H9 (cell line): Measurements from ENCODE around the gene TMEM106C. TPM values are rescaled to one million over a fixed set of nuclear protein-coding genes. Genes with fewer than 3 reads are reported as not detected.

Source experiments
- DNase-seq: peaks from one replicate; pipeline ENCODE4 v3.0.0-alpha.2; 2017
- H2AFZ ChIP-seq: one replicate; pipeline ENCODE4 v1.6.1; 2013; ENCODE audit warnings: mild to moderate bottlenecking, low read length, control low read depth, moderate library complexity
- H2AK5ac ChIP-seq: 2 replicates; pipeline ENCODE4 v1.6.1; 2013; ENCODE audit warnings: low read length, control low read depth, mixed read lengths; ENCODE audit not compliant: insufficient read length
- H2BK120ac ChIP-seq: one replicate; pipeline ENCODE4 v1.6.1; 2013; ENCODE audit warnings: low read depth, mild to moderate bottlenecking, low read length, control low read depth, inconsistent platforms; ENCODE audit not compliant: poor library complexity, severe bottlenecking
- H2BK12ac ChIP-seq: 2 replicates; pipeline ENCODE4 v1.6.1; 2013; ENCODE audit warnings: low read length, control low read depth, mixed read lengths, low read depth; ENCODE audit not compliant: insufficient read length
- H2BK15ac ChIP-seq: 2 replicates; pipeline ENCODE4 v1.6.1; 2013; ENCODE audit warnings: low read depth, low read length, control low read depth
- H2BK20ac ChIP-seq: one replicate; pipeline ENCODE4 v1.6.1; 2013; ENCODE audit warnings: low read depth, mild to moderate bottlenecking, low read length, control low read depth, inconsistent platforms; ENCODE audit not compliant: poor library complexity, severe bottlenecking
- H2BK5ac ChIP-seq: 2 replicates; pipeline ENCODE4 v1.6.1; 2013; ENCODE audit warnings: low read length, control low read depth, mixed read lengths; ENCODE audit not compliant: insufficient read length
- H3K14ac ChIP-seq: 2 replicates; pipeline ENCODE4 v1.6.1; 2013; ENCODE audit warnings: low read length, control low read depth; ENCODE audit not compliant: insufficient read depth
- H3K18ac ChIP-seq: 2 replicates; pipeline ENCODE4 v1.6.1; 2013; ENCODE audit warnings: low read depth, mild to moderate bottlenecking, mixed read lengths, low read length, control low read depth; ENCODE audit not compliant: insufficient read length
- H3K23ac ChIP-seq: 2 replicates; pipeline ENCODE4 v1.6.1; 2013; ENCODE audit warnings: low read length, control low read depth, mixed read lengths, low read depth; ENCODE audit not compliant: insufficient read length
- H3K23me2 ChIP-seq: 2 replicates; pipeline ENCODE4 v1.6.1; 2013; ENCODE audit warnings: low read depth, mild to moderate bottlenecking, mixed read lengths, low read length, control low read depth; ENCODE audit not compliant: insufficient read length, poor library complexity, severe bottlenecking
- H3K27ac ChIP-seq: 2 replicates; pipeline ENCODE4 v1.5.1; 2013; ENCODE audit warnings: low read length, control low read depth, mixed read lengths, low read depth; ENCODE audit not compliant: insufficient read length
- H3K27me3 ChIP-seq: 2 replicates; pipeline ENCODE4 v1.6.1; 2013; ENCODE audit warnings: low read length, control low read depth, inconsistent platforms; ENCODE audit not compliant: insufficient read depth
- H3K4ac ChIP-seq: 2 replicates; pipeline ENCODE4 v1.6.1; 2013; ENCODE audit warnings: low read depth, mild to moderate bottlenecking, control low read depth, inconsistent platforms, low read length, moderate library complexity
- H3K4me1 ChIP-seq: 2 replicates; pipeline ENCODE4 v1.6.1; 2013; ENCODE audit warnings: low read length, control low read depth, inconsistent platforms; ENCODE audit not compliant: insufficient read depth
- H3K4me2 ChIP-seq: 2 replicates; pipeline ENCODE4 v1.6.1; 2013; ENCODE audit warnings: low read length, control low read depth, mixed read lengths; ENCODE audit not compliant: insufficient read length, insufficient read depth
- H3K56ac ChIP-seq: 2 replicates; pipeline ENCODE4 v1.6.1; 2013; ENCODE audit warnings: low read depth, mild to moderate bottlenecking, mixed read lengths, low read length, control low read depth; ENCODE audit not compliant: insufficient read length
- H3K79me1 ChIP-seq: 2 replicates; pipeline ENCODE4 v1.6.1; 2013; ENCODE audit warnings: low read depth, mild to moderate bottlenecking, moderate library complexity, low read length, control low read depth, inconsistent platforms; ENCODE audit not compliant: insufficient read depth, poor library complexity, severe bottlenecking
- H3K79me2 ChIP-seq: 2 replicates; pipeline ENCODE4 v1.6.1; 2013; ENCODE audit warnings: low read length, control low read depth, inconsistent platforms; ENCODE audit not compliant: insufficient read depth
- H3K9ac ChIP-seq: 2 replicates; pipeline ENCODE4 v1.6.1; 2013; ENCODE audit warnings: low read length, control low read depth, mixed read lengths; ENCODE audit not compliant: insufficient read length; ENCODE audit errors: extremely low read depth
- H3K9me3 ChIP-seq: one replicate; pipeline ENCODE4 v1.6.1; 2013; ENCODE audit warnings: low read depth, low read length, inconsistent platforms; ENCODE audit not compliant: control insufficient read depth
- H3T11ph ChIP-seq: one replicate; pipeline ENCODE4 v1.6.1; 2013; ENCODE audit warnings: mild to moderate bottlenecking, low read length, control low read depth, inconsistent platforms
- H4K20me1 ChIP-seq: one replicate; pipeline ENCODE4 v1.6.1; 2013; ENCODE audit not compliant: control insufficient read depth, insufficient read length, insufficient read depth
- H4K5ac ChIP-seq: 2 replicates; pipeline ENCODE4 v1.6.1; 2013; ENCODE audit warnings: low read depth, mild to moderate bottlenecking, mixed read lengths, low read length, control low read depth; ENCODE audit not compliant: insufficient read length
- H4K8ac ChIP-seq: replicated peaks from 2 replicates; pipeline ENCODE4 v1.6.1; 2013; ENCODE audit warnings: low read length, control low read depth, mixed read lengths, low read depth; ENCODE audit not compliant: insufficient read length
- H4K91ac ChIP-seq: 2 replicates; pipeline ENCODE4 v1.6.1; 2013; ENCODE audit warnings: low read depth, mild to moderate bottlenecking, moderate library complexity, mixed read lengths, low read length, control low read depth; ENCODE audit not compliant: insufficient read length
- H3K27ac Mint-ChIP-seq, 3 experiments: 2 replicates in 2 of 3; 3 replicates in 1 of 3; pipeline ENCODE4 v1.8.0; 2020 to 2021; ENCODE audit warnings: mixed read lengths in 3 of 3, mild to moderate bottlenecking in 1 of 3, moderate library complexity in 1 of 3
- H3K27me3 Mint-ChIP-seq: 2 replicates; pipeline ENCODE4 v1.8.0; 2021; ENCODE audit warnings: low read depth, mild to moderate bottlenecking, moderate library complexity, mixed read lengths
- H3K36me3 Mint-ChIP-seq, 3 experiments: 2 replicates in 2 of 3; 3 replicates in 1 of 3; pipeline ENCODE4 v1.8.0; 2020 to 2021; ENCODE audit warnings: low read depth in 3 of 3, mixed read lengths in 3 of 3; ENCODE audit not compliant: insufficient read depth in 1 of 3
- H3K4me1 Mint-ChIP-seq, 2 experiments: 2 replicates each; pipeline ENCODE4 v1.8.0; 2020; ENCODE audit warnings: mixed read lengths in 2 of 2
- H3K4me3 Mint-ChIP-seq, 2 experiments: 2 replicates in 1 of 2; 3 replicates in 1 of 2; pipeline ENCODE4 v1.8.0; 2020 to 2021; ENCODE audit warnings: mild to moderate bottlenecking in 2 of 2, mixed read lengths in 2 of 2, moderate library complexity in 1 of 2
- H3K9me3 Mint-ChIP-seq, 2 experiments: 2 replicates in 1 of 2; 3 replicates in 1 of 2; pipeline ENCODE4 v1.8.0; 2020; ENCODE audit warnings: mild to moderate bottlenecking in 2 of 2, mixed read lengths in 2 of 2, moderate library complexity in 1 of 2
- CTCF ChIP-seq: fragments of 200-600 bp; sonication (generic); conservative IDR thresholded peaks from 3 replicates; pipeline ENCODE4 v1.8.0; 2021; ENCODE audit warnings: antibody characterized with exemption, mild to moderate bottlenecking
- WGBS: extraction: QIAGEN DNeasy Blood & Tissue Kit; methylation state at CpG from one replicate; pipeline ENCODE4 v1.1.7; 2013; ENCODE audit warnings: missing lambda C conversion rate, low lambda C conversion rate, mixed read lengths; ENCODE audit not compliant: insufficient read length; ENCODE audit errors: extremely low coverage; 5-methylcytosine and 5-hydroxymethylcytosine counted together
- total RNA-seq: library from RNA; stranded (reverse); gene quantifications from 2 replicates; pipeline ENCODE4 v1.2.1, GENCODE V29; 2021

The TMEM106C gene
- total RNA-seq, 1 experiment from 2014 or later = 43.7 TPM

GRCh38 chr12:47973870-47974269 is 10.5 kb downstream of the TMEM106C start:
- H3T11ph ChIP-seq = no peak overlapping the region
- no peak overlapping the region for H2BK15ac ChIP-seq
- H2AFZ ChIP-seq = no peak overlapping the region
- WGBS = no CpG with 5 or more reads among the region's 9 CpGs
- no peak overlapping the region for H4K5ac ChIP-seq
- no peaks in the 10 kb centered on the region for H3K79me1 ChIP-seq
- H3K79me2 ChIP-seq = no peaks in the 10 kb centered on the region
- H3K9ac ChIP-seq = no peak overlapping the region
- Mint-ChIP-seq H3K9me3 (no peaks in the 10 kb centered on the region), H3K4me3 (no peak overlapping the region), H3K36me3 (peaks cover 0 to 5% (median 0%) of the 10 kb centered on the region in 3 experiments; a peak in 2 of 7 replicates), H3K27ac (no peak overlapping the region), H3K4me1 (no peaks in the 10 kb centered on the region), H3K27me3 (peaks cover 62% of the 10 kb centered on the region)
- no peak overlapping the region for H3K56ac ChIP-seq
- no peak for DNase-seq
- H3K4me2 ChIP-seq = no peak overlapping the region
- H3K27ac ChIP-seq = no peak overlapping the region
- no peak overlapping the region for H2BK20ac ChIP-seq
- no peak overlapping the region for H2BK120ac ChIP-seq
- H3K14ac ChIP-seq = no peak overlapping the region
- H4K8ac ChIP-seq = no peak overlapping the region
- no peak overlapping the region for H2AK5ac ChIP-seq
- no peaks in the 10 kb centered on the region for H3K9me3 ChIP-seq
- TF ChIP-seq CTCF = no peak
- H2BK12ac ChIP-seq = no peak overlapping the region
- no peak overlapping the region for H4K91ac ChIP-seq
- no peaks in the 10 kb centered on the region for H3K4me1 ChIP-seq
- no peak overlapping the region for H3K23ac ChIP-seq
- no peak overlapping the region for H3K18ac ChIP-seq
- no peaks in the 10 kb centered on the region for H4K20me1 ChIP-seq
- no peak overlapping the region for H3K4ac ChIP-seq
- no peaks in the 10 kb centered on the region for H3K23me2 ChIP-seq
- H3K27me3 ChIP-seq = no peaks in the 10 kb centered on the region
- no peak overlapping the region for H2BK5ac ChIP-seq
